ENCODE results near the gene JUN. TPM values are rescaled to one million over a fixed set of nuclear protein-coding genes. Genes with fewer than 3 reads are reported as not detected.
A peak's percentile ranks its signal among the peaks of the same experiment; 100 is the strongest.

The JUN gene
- polyA plus RNA-seq, 2 of the 4 experiments (the other 2 are of a cell fraction): 23.3 to 59.8 TPM

DNA sequence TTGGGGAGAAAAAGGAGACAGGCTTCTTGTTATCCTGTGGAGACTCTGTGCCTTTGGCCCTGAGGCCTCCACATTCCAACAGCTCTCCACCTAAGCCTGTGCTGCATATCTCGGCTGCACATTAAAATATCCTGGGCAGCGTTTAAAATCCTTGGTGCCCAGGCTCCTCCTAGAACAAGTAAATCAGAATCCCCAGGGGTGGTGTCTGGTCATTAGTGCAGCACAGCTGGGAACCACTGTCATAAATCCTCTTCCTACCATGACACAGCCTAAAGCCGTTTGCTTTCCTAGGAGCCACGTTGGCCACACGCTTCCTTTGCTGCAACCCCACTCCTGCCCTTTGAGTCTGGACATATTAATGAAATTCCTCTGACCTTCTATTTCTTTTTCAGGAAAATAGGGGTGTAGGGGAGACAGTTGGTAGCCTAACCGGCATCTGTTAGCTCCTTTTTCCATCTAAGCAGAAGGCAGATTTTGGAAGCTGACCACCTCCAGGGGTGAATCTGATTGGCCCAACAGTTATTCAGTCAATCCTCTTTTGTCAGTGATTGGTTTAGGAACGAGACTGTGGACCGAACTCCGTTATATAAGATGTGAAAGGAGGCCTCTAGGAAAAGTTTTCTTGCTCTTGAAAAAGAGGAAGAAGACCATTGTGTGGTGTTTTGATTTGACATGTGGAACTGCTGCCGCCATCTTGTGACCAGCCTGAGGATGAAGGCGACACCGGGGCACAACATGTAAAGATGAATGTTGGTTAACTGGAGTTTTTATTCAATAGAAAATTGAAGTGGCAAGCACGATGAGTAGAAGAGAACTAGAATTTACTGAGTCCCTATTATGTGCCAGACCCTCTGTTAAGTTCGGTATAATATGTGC is 41.9 kb downstream of the JUN start:
- DNase-seq (ENCODE audit: low read depth in 1 of 2, low spot score in 1 of 2): no peak
- Histone ChIP-seq H3K27ac (no peak overlapping the region), H3K4me1 (no peaks in the 10 kb centered on the region), H3K9me3 (no peaks in the 10 kb centered on the region), H3K4me2 (no peak overlapping the region), H3K4me3 (no peak overlapping the region)
- TF ChIP-seq SREBF2 (IDR thresholded peaks at IDR 0.05): no peak
- no peak for TF ChIP-seq RFX5 (IDR thresholded peaks at IDR 0.05)
- TF ChIP-seq, protein P1, sequence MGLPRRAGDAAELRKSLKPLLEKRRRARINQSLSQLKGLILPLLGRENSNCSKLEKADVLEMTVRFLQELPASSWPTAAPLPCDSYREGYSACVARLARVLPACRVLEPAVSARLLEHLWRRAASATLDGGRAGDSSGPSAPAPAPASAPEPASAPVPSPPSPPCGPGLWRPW (IDR thresholded peaks at IDR 0.05): no peak
- no peak for TF ChIP-seq NR3C1 (IDR thresholded peaks at IDR 0.05)
- TF ChIP-seq TFCP2L1 (CRISPR knock-in tag; IDR thresholded peaks at IDR 0.05): no peak
- TF ChIP-seq HOXA7 (CRISPR knock-in tag; IDR thresholded peaks at IDR 0.05): no peak
- WGBS (ENCODE audit: missing lambda C conversion rate): 88% methylated on average over 14 of the region's 14 CpGs
- CTCF ChIA-PET: interaction anchor here (0.6 to 5.2 kb wide), 12 partner anchors 9 to 1018 kb away, joined by 3 to 43 read pairs (median 4); no protein-coding TSS in a partner anchor
- FAIRE-seq: no peak
- POLR2A ChIA-PET: no interaction called here
- ATAC-seq: no peak

DNA sequence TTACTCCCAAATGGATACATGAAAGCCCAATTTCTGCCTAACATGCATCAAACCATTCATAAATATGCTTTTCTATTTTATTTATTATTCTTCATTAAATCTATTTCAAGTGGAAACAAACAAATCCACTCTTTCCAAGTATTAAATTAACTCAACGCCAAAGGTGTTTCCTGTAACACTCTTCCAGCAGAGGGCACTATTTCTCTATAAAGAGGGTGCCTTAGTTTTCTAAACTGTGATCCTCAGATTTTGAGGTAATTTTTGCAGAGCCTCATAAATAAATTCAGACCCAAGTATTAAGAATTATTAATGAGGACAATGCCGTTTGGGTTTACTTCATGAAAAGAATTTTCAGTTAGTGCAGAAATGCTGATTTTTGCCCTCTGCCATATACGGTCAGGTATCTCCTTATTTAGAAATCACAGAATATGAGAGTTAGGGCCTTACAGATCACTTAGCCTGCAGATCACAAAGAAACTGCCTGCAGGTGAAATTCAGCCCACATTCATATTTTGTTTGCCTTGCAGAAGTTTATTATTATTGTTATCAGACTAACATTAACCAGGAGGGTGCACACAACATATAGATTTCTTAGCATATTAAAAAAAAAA is 43.9 kb downstream of the JUN start:
- DNase-seq (ENCODE audit: low read depth in 1 of 2, low spot score in 1 of 2) (peak; percentile 23 to 35), ATAC-seq (peak in 1 of 2 experiments; percentile 75; a peak in 4 of 6 replicates), FAIRE-seq (no peak)
- CTCF ChIA-PET: interaction anchor here (0.6 to 5.2 kb wide), 10 partner anchors 24 to 1019 kb away, joined by 3 to 43 read pairs (median 5); no protein-coding TSS in a partner anchor
- H3K4me3 ChIP-seq: no peak overlapping the region
- H3K4me1 ChIP-seq: no peaks in the 10 kb centered on the region
- H3K4me2 ChIP-seq: no peak overlapping the region
- POLR2A ChIA-PET: no interaction called here
- H3K27ac ChIP-seq: no peak overlapping the region
- TF ChIP-seq HOXB5 (CRISPR knock-in tag; IDR thresholded peaks at IDR 0.05) (0 out of 2 replicates have a peak, but pooled peaks have one; percentile 14), RAD21 (conservative IDR thresholded peaks at IDR 0.05 in 1 of 2, IDR thresholded peaks at IDR 0.05 in 1 of 2) (peak; percentile 91 to 94), PHF8 (IDR thresholded peaks at IDR 0.05; ENCODE audit: borderline replicate concordance, low read depth) (no peak), RFX5 (IDR thresholded peaks at IDR 0.05) (no peak), RARB (CRISPR knock-in tag; IDR thresholded peaks at IDR 0.05) (no peak), EP300 (IDR thresholded peaks at IDR 0.05) (no peak), CHD2 (IDR thresholded peaks at IDR 0.05; ENCODE audit: low read length, partially characterized antibody) (no peak), SMC3 (IDR thresholded peaks at IDR 0.05) (peak; percentile 94), TFCP2L1 (CRISPR knock-in tag; IDR thresholded peaks at IDR 0.05) (no peak)
- TF ChIP-seq, protein P2, sequence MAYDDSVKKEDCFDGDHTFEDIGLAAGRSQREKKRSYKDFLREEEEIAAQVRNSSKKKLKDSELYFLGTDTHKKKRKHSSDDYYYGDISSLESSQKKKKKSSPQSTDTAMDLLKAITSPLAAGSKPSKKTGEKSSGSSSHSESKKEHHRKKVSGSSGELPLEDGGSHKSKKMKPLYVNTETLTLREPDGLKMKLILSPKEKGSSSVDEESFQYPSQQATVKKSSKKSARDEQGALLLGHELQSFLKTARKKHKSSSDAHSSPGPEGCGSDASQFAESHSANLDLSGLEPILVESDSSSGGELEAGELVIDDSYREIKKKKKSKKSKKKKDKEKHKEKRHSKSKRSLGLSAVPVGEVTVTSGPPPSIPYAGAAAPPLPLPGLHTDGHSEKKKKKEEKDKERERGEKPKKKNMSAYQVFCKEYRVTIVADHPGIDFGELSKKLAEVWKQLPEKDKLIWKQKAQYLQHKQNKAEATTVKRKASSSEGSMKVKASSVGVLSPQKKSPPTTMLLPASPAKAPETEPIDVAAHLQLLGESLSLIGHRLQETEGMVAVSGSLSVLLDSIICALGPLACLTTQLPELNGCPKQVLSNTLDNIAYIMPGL (CRISPR knock-in tag; IDR thresholded peaks at IDR 0.05; ENCODE audit: borderline replicate concordance): no peak
- TF ChIP-seq, protein P3, sequence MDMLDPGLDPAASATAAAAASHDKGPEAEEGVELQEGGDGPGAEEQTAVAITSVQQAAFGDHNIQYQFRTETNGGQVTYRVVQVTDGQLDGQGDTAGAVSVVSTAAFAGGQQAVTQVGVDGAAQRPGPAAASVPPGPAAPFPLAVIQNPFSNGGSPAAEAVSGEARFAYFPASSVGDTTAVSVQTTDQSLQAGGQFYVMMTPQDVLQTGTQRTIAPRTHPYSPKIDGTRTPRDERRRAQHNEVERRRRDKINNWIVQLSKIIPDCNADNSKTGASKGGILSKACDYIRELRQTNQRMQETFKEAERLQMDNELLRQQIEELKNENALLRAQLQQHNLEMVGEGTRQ (IDR thresholded peaks at IDR 0.05): no peak
- TF ChIP-seq, protein P4, sequence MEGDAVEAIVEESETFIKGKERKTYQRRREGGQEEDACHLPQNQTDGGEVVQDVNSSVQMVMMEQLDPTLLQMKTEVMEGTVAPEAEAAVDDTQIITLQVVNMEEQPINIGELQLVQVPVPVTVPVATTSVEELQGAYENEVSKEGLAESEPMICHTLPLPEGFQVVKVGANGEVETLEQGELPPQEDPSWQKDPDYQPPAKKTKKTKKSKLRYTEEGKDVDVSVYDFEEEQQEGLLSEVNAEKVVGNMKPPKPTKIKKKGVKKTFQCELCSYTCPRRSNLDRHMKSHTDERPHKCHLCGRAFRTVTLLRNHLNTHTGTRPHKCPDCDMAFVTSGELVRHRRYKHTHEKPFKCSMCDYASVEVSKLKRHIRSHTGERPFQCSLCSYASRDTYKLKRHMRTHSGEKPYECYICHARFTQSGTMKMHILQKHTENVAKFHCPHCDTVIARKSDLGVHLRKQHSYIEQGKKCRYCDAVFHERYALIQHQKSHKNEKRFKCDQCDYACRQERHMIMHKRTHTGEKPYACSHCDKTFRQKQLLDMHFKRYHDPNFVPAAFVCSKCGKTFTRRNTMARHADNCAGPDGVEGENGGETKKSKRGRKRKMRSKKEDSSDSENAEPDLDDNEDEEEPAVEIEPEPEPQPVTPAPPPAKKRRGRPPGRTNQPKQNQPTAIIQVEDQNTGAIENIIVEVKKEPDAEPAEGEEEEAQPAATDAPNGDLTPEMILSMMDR (IDR thresholded peaks at IDR 0.05): peak; percentile 83
- TF ChIP-seq, protein P5, sequence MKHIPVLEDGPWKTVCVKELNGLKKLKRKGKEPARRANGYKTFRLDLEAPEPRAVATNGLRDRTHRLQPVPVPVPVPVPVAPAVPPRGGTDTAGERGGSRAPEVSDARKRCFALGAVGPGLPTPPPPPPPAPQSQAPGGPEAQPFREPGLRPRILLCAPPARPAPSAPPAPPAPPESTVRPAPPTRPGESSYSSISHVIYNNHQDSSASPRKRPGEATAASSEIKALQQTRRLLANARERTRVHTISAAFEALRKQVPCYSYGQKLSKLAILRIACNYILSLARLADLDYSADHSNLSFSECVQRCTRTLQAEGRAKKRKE (CRISPR knock-in tag; IDR thresholded peaks at IDR 0.05; ENCODE audit: low read depth): no peak
- H3K9me3 ChIP-seq: no peaks in the 10 kb centered on the region
- 29% methylated on average over 3 of the region's 3 CpGs for WGBS (ENCODE audit: missing lambda C conversion rate)
